Measurements from ENCODE around the gene FIP1L1.

DNA sequence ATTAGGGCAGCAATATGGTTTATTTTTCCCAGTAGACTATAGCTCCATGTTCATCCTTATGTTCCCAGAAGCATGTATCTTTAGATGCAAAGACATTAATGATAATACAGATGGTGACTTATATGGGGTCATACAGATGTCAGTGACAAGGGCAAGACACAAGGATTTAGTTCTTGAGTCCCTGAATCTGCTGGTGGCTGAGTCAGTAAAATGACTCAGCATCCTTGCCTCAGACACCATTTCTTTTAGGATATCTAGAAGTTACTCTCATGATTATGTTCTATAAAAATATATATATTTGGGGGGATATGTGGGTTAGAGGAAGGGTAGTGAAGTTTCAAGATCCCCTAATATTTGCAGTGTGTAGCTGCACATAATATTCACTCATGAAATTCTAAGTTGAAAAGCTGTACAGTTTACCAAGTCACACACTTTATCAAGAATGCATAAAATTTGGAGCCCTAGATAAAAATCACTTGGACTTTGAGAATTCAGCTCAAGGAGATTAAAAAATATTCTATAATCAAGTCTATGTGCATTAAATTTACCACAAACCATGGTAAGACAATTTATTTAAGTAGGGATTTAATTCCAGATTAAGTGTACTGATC is 111.9 kb downstream of the FIP1L1 start:
- TF ChIP-seq, protein P1, sequence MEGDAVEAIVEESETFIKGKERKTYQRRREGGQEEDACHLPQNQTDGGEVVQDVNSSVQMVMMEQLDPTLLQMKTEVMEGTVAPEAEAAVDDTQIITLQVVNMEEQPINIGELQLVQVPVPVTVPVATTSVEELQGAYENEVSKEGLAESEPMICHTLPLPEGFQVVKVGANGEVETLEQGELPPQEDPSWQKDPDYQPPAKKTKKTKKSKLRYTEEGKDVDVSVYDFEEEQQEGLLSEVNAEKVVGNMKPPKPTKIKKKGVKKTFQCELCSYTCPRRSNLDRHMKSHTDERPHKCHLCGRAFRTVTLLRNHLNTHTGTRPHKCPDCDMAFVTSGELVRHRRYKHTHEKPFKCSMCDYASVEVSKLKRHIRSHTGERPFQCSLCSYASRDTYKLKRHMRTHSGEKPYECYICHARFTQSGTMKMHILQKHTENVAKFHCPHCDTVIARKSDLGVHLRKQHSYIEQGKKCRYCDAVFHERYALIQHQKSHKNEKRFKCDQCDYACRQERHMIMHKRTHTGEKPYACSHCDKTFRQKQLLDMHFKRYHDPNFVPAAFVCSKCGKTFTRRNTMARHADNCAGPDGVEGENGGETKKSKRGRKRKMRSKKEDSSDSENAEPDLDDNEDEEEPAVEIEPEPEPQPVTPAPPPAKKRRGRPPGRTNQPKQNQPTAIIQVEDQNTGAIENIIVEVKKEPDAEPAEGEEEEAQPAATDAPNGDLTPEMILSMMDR (IDR thresholded peaks at IDR 0.05): no peak
- TF ChIP-seq POLR2A (IDR thresholded peaks at IDR 0.05): no peak

All from ovary (tissue), 3 donors.